Uterus (tissue), 4 donors: ENCODE results near the gene NAA38. TPM values are rescaled to one million over a fixed set of nuclear protein-coding genes. Genes with fewer than 3 reads are reported as not detected.

ENCODE experiments used
- DNase-seq, 2 donors: peaks; one replicate each; pipeline ENCODE4 v3.0.0-alpha.2; 2019 to 2020
- H3K27ac ChIP-seq, 2 donors: fragments of 200-600 bp; sonication (generic); 1 replicate in 1 of 2; 2 replicates in 1 of 2; pipeline ENCODE4 v1.5.1; 2016 to 2018
- H3K27me3 ChIP-seq, 2 donors: fragments of 200-600 bp; sonication (generic); one replicate each; pipeline ENCODE4 v1.5.1; 2018 to 2019; ENCODE audit warnings: control low read depth in 1 of 2
- H3K36me3 ChIP-seq, 2 donors: fragments of 200-600 bp; sonication (generic); one replicate each; pipeline ENCODE4 v1.5.1; 2019; ENCODE audit warnings: control low read depth in 1 of 2
- H3K4me1 ChIP-seq, 2 donors: fragments of 200-600 bp; sonication (generic); one replicate each; pipeline ENCODE4 v1.5.1; 2018 to 2019; ENCODE audit warnings: control low read depth in 1 of 2
- H3K4me3 ChIP-seq, 2 donors: fragments of 200-600 bp; sonication (generic); 1 replicate in 1 of 2; 2 replicates in 1 of 2; pipeline ENCODE4 v1.5.1; 2018 to 2019; ENCODE audit warnings: mild to moderate bottlenecking in 1 of 2
- H3K9me3 ChIP-seq, 2 donors: fragments of 200-600 bp; sonication (generic); one replicate each; pipeline ENCODE4 v1.5.1; 2019; ENCODE audit warnings: control low read depth in 1 of 2
- POLR2A ChIP-seq, 2 donors: fragments of 450-650 bp; IDR thresholded peaks; one replicate each; pipeline ENCODE4 v1.6.1; 2016; ENCODE audit warnings: antibody characterized with exemption in 2 of 2, mild to moderate bottlenecking in 1 of 2, moderate library complexity in 1 of 2
- intact Hi-C: fragments of 100-400 bp; cut with DNase I; formaldehyde crosslinking; loops from one replicate; pipeline ENCODE4 v1.15.1; 2023; ENCODE audit warnings: low total_unique reads
- total RNA-seq, 4 donors: library from RNA; depleted of rRNA in 3 of 4; stranded (reverse); fragments of >200 nt in 3 of 4; gene quantifications; one replicate each; pipeline versions ENCODE4 v1.1.0 to v1.2.4, GENCODE V29; 2014 to 2023
- TF ChIP-seq, protein P1 (sequence below), 4 experiments: fragments of 200-600 bp in 2 of 4; fragments of 450-650 bp in 2 of 4; sonication (generic) in 2 of 4; IDR thresholded peaks; one replicate each; pipeline ENCODE4 v1.5.1; 2016 to 2019; ENCODE audit warnings: antibody characterized with exemption in 4 of 4, mild to moderate bottlenecking in 2 of 4, moderate library complexity in 1 of 4
- donor health status: DM: yes; HTN: yes; CAD: no.

Gene NAA38
- total RNA-seq, 4 donors from 2014 or later, result 3.6 to 94.7 (median 48.1) TPM

- peaks cover 8 to 10% of the 10 kb centered on the region in 2 donors for H3K4me1 ChIP-seq
- no peaks in the 10 kb centered on the region for H3K27me3 ChIP-seq
- H3K27ac ChIP-seq, result peak overlapping the region; percentile 93 to 98
- no peaks in the 10 kb centered on the region for H3K9me3 ChIP-seq
- TF ChIP-seq POLR2A (IDR thresholded peaks at IDR 0.05), result peak; percentile 85 to 93
- TF ChIP-seq, protein P1, sequence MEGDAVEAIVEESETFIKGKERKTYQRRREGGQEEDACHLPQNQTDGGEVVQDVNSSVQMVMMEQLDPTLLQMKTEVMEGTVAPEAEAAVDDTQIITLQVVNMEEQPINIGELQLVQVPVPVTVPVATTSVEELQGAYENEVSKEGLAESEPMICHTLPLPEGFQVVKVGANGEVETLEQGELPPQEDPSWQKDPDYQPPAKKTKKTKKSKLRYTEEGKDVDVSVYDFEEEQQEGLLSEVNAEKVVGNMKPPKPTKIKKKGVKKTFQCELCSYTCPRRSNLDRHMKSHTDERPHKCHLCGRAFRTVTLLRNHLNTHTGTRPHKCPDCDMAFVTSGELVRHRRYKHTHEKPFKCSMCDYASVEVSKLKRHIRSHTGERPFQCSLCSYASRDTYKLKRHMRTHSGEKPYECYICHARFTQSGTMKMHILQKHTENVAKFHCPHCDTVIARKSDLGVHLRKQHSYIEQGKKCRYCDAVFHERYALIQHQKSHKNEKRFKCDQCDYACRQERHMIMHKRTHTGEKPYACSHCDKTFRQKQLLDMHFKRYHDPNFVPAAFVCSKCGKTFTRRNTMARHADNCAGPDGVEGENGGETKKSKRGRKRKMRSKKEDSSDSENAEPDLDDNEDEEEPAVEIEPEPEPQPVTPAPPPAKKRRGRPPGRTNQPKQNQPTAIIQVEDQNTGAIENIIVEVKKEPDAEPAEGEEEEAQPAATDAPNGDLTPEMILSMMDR (IDR thresholded peaks at IDR 0.05), result peak; percentile 77 to 91 (median 88)
- peak overlapping the region; percentile 61 to 76 for H3K4me3 ChIP-seq
- intact Hi-C loops, result no loop called here
- H3K36me3 ChIP-seq, result no peaks in the 10 kb centered on the region
- peak; percentile 98 for DNase-seq
These were observed 22.2 kb downstream of the NAA38 start for GRCh38 chr17:7834957-7835813.

DNA sequence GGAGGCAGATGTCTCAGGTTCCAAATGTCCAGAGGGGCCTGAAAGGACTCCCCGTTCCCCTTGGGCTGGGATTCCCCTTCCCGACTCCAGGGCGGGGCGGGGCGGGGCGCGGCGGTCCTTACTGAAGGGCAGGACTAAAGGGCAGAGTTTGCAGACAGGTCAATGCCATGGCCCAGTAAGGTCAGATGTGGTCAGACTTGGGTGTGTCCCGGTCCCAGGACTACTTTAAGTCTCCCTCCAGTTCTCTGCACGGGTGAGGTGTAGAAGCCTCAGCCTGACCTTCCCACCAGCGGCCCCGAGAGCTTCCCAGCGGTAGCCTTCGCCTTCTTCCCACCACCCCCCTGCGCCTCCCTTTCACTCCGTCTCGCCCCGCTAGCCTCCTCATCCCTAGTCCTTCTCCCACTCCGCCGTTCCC, 22.8 kb downstream of the NAA38 start:
- TF ChIP-seq POLR2A (IDR thresholded peaks at IDR 0.05), result no peak
- TF ChIP-seq, protein P1 (IDR thresholded peaks at IDR 0.05), result no peak
- Histone ChIP-seq H3K36me3 (no peaks in the 10 kb centered on the region), H3K27me3 (no peaks in the 10 kb centered on the region), H3K4me3 (peak overlapping the region; percentile 61 to 76), H3K4me1 (peaks cover 8 to 10% of the 10 kb centered on the region in 2 donors), H3K27ac (peak overlapping the region; percentile 93 to 98), H3K9me3 (no peaks in the 10 kb centered on the region)
- intact Hi-C loops, result no loop called here
- peak; percentile 73 to 75 for DNase-seq

GRCh38 chr17:7833795-7834541, 23.4 kb downstream of the NAA38 start, which contains the start of gene KDM6B:
Gene KDM6B, plus strand, starts transcription at chr17:7834217. Its CDS starts 11,338 bp downstream, at chr17:7845555.
- H3K4me3 ChIP-seq, result peak within 1 kb of the TSS; percentile 61 to 76
- no peaks in the 10 kb centered on the region for H3K27me3 ChIP-seq
- peaks cover 8 to 9% of the 10 kb centered on the region in 2 donors for H3K4me1 ChIP-seq
- no peaks in the 10 kb centered on the region for H3K36me3 ChIP-seq
- TF ChIP-seq, protein P1 (IDR thresholded peaks at IDR 0.05), result peak in 1 of 4 experiments; percentile 27
- peak; percentile 42 to 59 for TF ChIP-seq POLR2A (IDR thresholded peaks at IDR 0.05)
- DNase-seq, result peak; percentile 92 to 95
- H3K9me3 ChIP-seq, result no peaks in the 10 kb centered on the region
- H3K27ac ChIP-seq, result peak within 1 kb of the TSS; percentile 93 to 98
- intact Hi-C loops, result no loop called here

DNA sequence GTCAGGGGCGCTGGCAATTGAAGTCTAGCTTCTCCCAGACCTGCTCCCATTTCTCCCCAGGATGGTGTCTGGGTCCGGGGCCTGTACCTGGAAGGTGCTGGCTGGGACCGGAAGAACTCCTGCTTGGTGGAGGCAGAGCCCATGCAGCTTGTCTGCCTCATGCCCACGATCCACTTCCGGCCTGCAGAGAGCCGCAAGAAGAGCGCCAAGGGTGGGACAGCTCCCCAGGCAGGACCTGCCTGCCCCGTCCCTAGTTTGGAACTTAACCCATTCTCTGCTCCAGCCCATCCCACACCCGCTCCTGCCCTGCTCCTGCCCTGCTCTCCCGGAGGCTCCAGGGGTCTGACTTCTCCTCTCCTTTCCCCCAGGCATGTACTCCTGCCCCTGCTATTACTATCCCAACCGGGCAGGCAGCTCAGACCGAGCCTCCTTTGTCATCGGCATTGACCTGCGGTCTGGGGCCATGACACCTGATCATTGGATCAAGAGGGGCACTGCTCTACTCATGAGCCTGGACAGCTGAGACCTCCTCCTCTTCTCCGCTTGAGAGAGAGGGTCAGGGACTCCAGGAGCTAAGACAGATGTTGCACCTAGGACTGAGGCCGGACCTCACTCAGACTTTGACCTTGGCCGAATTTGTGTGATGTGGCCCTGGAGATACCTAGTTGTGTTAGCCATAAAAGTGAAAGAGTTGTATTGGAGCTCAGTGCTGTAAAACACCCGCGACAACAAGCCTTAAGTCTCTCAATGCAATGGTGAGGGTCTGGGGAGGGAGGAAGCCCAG, 24.2 kb downstream of the NAA38 start:
- DNase-seq, result peak in 1 of 2 donors; percentile 29
- peak overlapping the region; percentile 93 to 98 for H3K27ac ChIP-seq
- H3K4me1 ChIP-seq, result peaks cover 4 to 8% of the 10 kb centered on the region in 2 donors
- no peaks in the 10 kb centered on the region for H3K9me3 ChIP-seq
- H3K27me3 ChIP-seq, result no peaks in the 10 kb centered on the region
- no peak for TF ChIP-seq POLR2A (IDR thresholded peaks at IDR 0.05)
- TF ChIP-seq, protein P1 (IDR thresholded peaks at IDR 0.05), result no peak
- peak overlapping the region; percentile 61 to 76 for H3K4me3 ChIP-seq
- no peaks in the 10 kb centered on the region for H3K36me3 ChIP-seq
- intact Hi-C loops, result no loop called here
